Measurements from ENCODE around the gene TNFSF12. TPM values are rescaled to one million over a fixed set of nuclear protein-coding genes. Genes with fewer than 3 reads are reported as not detected.
A peak's percentile ranks its signal among the peaks of the same experiment; 100 is the strongest.

TNFSF12 gene
- total RNA-seq, 1 donor from 2014 or later, result 3.4 TPM

GRCh38 chr17:7511108-7511507, 37.8 kb upstream of the TNFSF12 start:
- FAIRE-seq, result no peak
- H3K36me3 ChIP-seq (ENCODE audit: insufficient read depth, low read length), result peaks cover 40% of the 10 kb centered on the region
- H3K36me3 Mint-ChIP-seq (ENCODE audit: low read depth, unreplicated experiment), result peaks cover 22% of the 10 kb centered on the region

GRCh38 chr17:7512105-7512504, 36.8 kb upstream of the TNFSF12 start:
- H3K4me3 Mint-ChIP-seq (ENCODE audit: unreplicated experiment), result no peak overlapping the region
- peaks cover 20% of the 10 kb centered on the region for H3K36me3 Mint-ChIP-seq (ENCODE audit: low read depth, unreplicated experiment)
- H3K27ac ChIP-seq (ENCODE audit: low read depth, low read length), result no peak overlapping the region
- FAIRE-seq, result no peak
- H3K4me1 Mint-ChIP-seq (ENCODE audit: low read depth, unreplicated experiment), result peaks cover 1% of the 10 kb centered on the region
- H3K9me3 Mint-ChIP-seq (ENCODE audit: unreplicated experiment), result no peaks in the 10 kb centered on the region
- no peaks in the 10 kb centered on the region for H3K9me3 ChIP-seq (ENCODE audit: insufficient read depth, low read depth, low read length)
- H3K79me2 ChIP-seq (ENCODE audit: insufficient read depth, low read length), result peaks cover 2% of the 10 kb centered on the region
- H3K27me3 Mint-ChIP-seq (ENCODE audit: low read depth, unreplicated experiment), result no peaks in the 10 kb centered on the region
- peaks cover 31% of the 10 kb centered on the region for H4K20me1 ChIP-seq (ENCODE audit: insufficient read depth, low read length)
- peaks cover 34% of the 10 kb centered on the region for H3K36me3 ChIP-seq (ENCODE audit: insufficient read depth, low read length)
- no peak overlapping the region for H2AFZ ChIP-seq (ENCODE audit: low read depth, low read length)
- H3K27me3 ChIP-seq (ENCODE audit: insufficient read depth, low read length), result no peaks in the 10 kb centered on the region
- DNase-seq (ENCODE audit: low read depth), result no peak
- no peak overlapping the region for H3K4me2 ChIP-seq (ENCODE audit: low read length)
- TF ChIP-seq CTCF (IDR thresholded peaks at IDR 0.05; ENCODE audit: insufficient read depth, low read depth, low read length) (no peak), EZH2 (IDR thresholded peaks at IDR 0.05; ENCODE audit: insufficient read depth, low read length) (no peak)
- no peak overlapping the region for H3K4me3 ChIP-seq (ENCODE audit: insufficient read depth, low read depth, low read length)
- no peak overlapping the region for H3K9ac ChIP-seq (ENCODE audit: low read length)
- H3K4me1 ChIP-seq (ENCODE audit: insufficient read depth, low read length), result no peaks in the 10 kb centered on the region
- H3K27ac Mint-ChIP-seq (ENCODE audit: unreplicated experiment), result no peak overlapping the region

More at GRCh38 chr17:7511108-7511507, 37.8 kb upstream of the TNFSF12 start:
- DNase-seq (ENCODE audit: low read depth), result no peak
- Histone ChIP-seq H3K9ac (ENCODE audit: low read length) (no peak overlapping the region), H2AFZ (ENCODE audit: low read depth, low read length) (no peak overlapping the region), H3K27me3 (ENCODE audit: insufficient read depth, low read length) (no peaks in the 10 kb centered on the region), H3K4me1 (ENCODE audit: insufficient read depth, low read length) (no peaks in the 10 kb centered on the region), H3K4me3 (ENCODE audit: insufficient read depth, low read depth, low read length) (no peak overlapping the region), H4K20me1 (ENCODE audit: insufficient read depth, low read length) (peaks cover 40% of the 10 kb centered on the region), H3K79me2 (ENCODE audit: insufficient read depth, low read length) (peaks cover 8% of the 10 kb centered on the region), H3K4me2 (ENCODE audit: low read length) (no peak overlapping the region), H3K27ac (ENCODE audit: low read depth, low read length) (no peak overlapping the region), H3K9me3 (ENCODE audit: insufficient read depth, low read depth, low read length) (no peaks in the 10 kb centered on the region)
- H3K4me1 Mint-ChIP-seq (ENCODE audit: low read depth, unreplicated experiment), result peaks cover 1% of the 10 kb centered on the region
- no peaks in the 10 kb centered on the region for H3K27me3 Mint-ChIP-seq (ENCODE audit: low read depth, unreplicated experiment)
- H3K9me3 Mint-ChIP-seq (ENCODE audit: unreplicated experiment), result no peaks in the 10 kb centered on the region
- peak overlapping the region; percentile 50 for H3K27ac Mint-ChIP-seq (ENCODE audit: unreplicated experiment)
- H3K4me3 Mint-ChIP-seq (ENCODE audit: unreplicated experiment), result no peak overlapping the region
- TF ChIP-seq EZH2 (IDR thresholded peaks at IDR 0.05; ENCODE audit: insufficient read depth, low read length), result no peak
- TF ChIP-seq CTCF (IDR thresholded peaks at IDR 0.05; ENCODE audit: insufficient read depth, low read depth, low read length), result no peak

- H4K20me1 ChIP-seq (ENCODE audit: insufficient read depth, low read length), result peaks cover 31% of the 10 kb centered on the region
- FAIRE-seq, result no peak
- DNase-seq (ENCODE audit: low read depth), result no peak
- H3K27me3 Mint-ChIP-seq (ENCODE audit: low read depth, unreplicated experiment), result no peaks in the 10 kb centered on the region
- no peak overlapping the region for H3K27ac ChIP-seq (ENCODE audit: low read depth, low read length)
- no peaks in the 10 kb centered on the region for H3K9me3 Mint-ChIP-seq (ENCODE audit: unreplicated experiment)
- peaks cover 18% of the 10 kb centered on the region for H3K36me3 Mint-ChIP-seq (ENCODE audit: low read depth, unreplicated experiment)
- H3K4me3 ChIP-seq (ENCODE audit: insufficient read depth, low read depth, low read length), result no peak overlapping the region
- peaks cover 1% of the 10 kb centered on the region for H3K4me1 Mint-ChIP-seq (ENCODE audit: low read depth, unreplicated experiment)
- no peaks in the 10 kb centered on the region for H3K9me3 ChIP-seq (ENCODE audit: insufficient read depth, low read depth, low read length)
- TF ChIP-seq EZH2 (IDR thresholded peaks at IDR 0.05; ENCODE audit: insufficient read depth, low read length) (no peak), CTCF (IDR thresholded peaks at IDR 0.05; ENCODE audit: insufficient read depth, low read depth, low read length) (no peak)
- H3K27me3 ChIP-seq (ENCODE audit: insufficient read depth, low read length), result no peaks in the 10 kb centered on the region
- no peak overlapping the region for H3K4me3 Mint-ChIP-seq (ENCODE audit: unreplicated experiment)
- H3K4me2 ChIP-seq (ENCODE audit: low read length), result no peak overlapping the region
- H3K79me2 ChIP-seq (ENCODE audit: insufficient read depth, low read length), result peaks cover 2% of the 10 kb centered on the region
- no peak overlapping the region for H2AFZ ChIP-seq (ENCODE audit: low read depth, low read length)
- H3K36me3 ChIP-seq (ENCODE audit: insufficient read depth, low read length), result peaks cover 30% of the 10 kb centered on the region
- no peak overlapping the region for H3K9ac ChIP-seq (ENCODE audit: low read length)
- no peak overlapping the region for H3K27ac Mint-ChIP-seq (ENCODE audit: unreplicated experiment)
- H3K4me1 ChIP-seq (ENCODE audit: insufficient read depth, low read length), result no peaks in the 10 kb centered on the region
Observed at GRCh38 chr17:7512824-7513540, 35.9 kb upstream of the TNFSF12 start.
